ENCODE measurements around the gene APLN. TPM values are rescaled to one million over a fixed set of nuclear protein-coding genes. Genes with fewer than 3 reads are reported as not detected.

APLN gene, protein sequence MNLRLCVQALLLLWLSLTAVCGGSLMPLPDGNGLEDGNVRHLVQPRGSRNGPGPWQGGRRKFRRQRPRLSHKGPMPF
- total RNA-seq, result 4.5 and 8.8 TPM in 2 replicates

DNA sequence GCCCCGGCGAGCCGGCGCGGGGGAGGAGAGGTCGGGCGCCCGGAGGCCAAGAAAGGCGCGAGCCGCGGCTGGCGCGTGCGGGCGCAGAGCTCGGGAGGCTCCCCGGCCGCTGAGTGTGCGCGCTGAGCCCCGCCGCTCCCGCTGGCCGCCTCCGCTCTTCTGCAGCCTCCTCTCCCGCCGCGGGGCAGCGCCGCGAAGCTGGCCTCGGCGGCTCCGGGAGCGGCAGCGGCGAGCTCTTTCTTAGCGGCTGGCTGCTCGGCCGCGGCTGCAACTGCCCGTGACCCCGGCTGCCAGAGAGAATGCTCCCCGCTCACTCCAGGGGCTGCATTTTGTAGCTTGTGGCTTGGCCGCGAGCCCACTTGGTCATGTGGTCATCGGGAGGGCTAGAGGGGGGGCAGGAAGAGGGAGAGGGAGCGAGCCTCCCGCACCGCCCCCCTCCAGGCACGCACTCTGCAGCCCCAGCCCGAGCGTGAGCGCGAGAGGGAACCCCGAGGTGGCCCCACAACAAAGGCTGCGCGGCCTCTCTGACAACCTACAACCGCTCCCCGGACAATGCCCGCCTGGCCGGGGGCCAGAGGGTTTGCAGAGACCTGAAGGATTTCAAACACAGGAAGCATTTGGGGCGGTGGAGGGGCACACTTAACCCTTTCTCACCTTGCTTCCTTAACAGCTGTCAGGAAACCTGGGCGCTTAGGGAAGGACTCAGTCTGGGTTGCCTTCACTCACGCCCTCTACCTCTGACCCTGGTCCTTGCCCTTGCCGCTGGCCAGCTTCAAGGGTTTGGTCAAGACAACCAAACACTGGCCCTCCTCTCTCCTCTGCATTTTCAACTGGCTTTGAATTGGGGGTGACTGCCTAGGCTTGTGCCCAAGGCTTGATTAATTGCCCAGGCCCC, at the start of gene APLN:
TSS of gene APLN (minus strand) at position 305 of the 895 bp plus-strand sequence. CDS start 326 bp downstream, outside the sequence.

Other genes with a start within 250 kb of the APLN start
- 64.8 and 79.2 TPM in 2 replicates for gene SMARCA1, start 131.5 kb downstream of the APLN start, total RNA-seq
- 22.3 and 22.8 TPM in 2 replicates for gene OCRL, start 114.7 kb downstream of the APLN start, total RNA-seq
- gene XPNPEP2, start 84.0 kb upstream of the APLN start, total RNA-seq, result 0.11 and 0.26 TPM in 2 replicates
- not detected in 2 replicates for gene SASH3, start 125.0 kb upstream of the APLN start, total RNA-seq
- gene ZDHHC9, start 188.9 kb upstream of the APLN start, total RNA-seq, result 30.8 and 33.5 TPM in 2 replicates

Measured in articular chondrocyte of knee joint (primary cell).